ENCODE measurements around the gene LIG1.

Gene LIG1

DNA sequence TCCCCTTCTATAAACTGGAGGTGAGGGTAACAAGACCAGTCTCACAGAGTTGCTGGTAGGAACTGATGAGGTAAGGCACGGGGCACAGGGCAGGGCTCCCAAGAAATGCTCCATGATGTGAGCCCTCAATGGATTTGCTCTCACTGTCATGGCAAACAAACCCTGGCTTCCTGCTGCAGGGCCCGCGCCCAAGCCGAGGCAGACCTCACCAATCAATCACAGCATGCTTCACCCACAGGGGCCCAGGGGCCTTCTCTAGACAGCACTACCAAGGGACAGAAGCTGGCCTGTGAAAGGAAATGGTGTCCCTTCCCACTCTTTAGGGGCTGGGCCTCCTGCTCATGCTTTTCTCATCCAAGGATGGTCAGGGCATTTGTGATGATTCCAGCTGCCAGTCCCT lies 33.6 kb downstream of the LIG1 start:
- no peak for DNase-seq (ENCODE audit: extremely low spot score)
- TF ChIP-seq CTCF (IDR thresholded peaks at IDR 0.05; ENCODE audit: control extremely low read depth, extremely low read depth, low read depth, missing control alignments) = no peak
- POLR2A ChIA-PET = no interaction called here
- CTCF ChIA-PET = interaction anchor here (1.1 to 1.4 kb wide), 3 partner anchors 12 to 18 kb away, joined by 3 to 4 read pairs (median 3); no protein-coding TSS in a partner anchor

GRCh38 chr19:48135411-48135810 lies 34.7 kb downstream of the LIG1 start:
- DNase-seq (ENCODE audit: extremely low spot score) = no peak
- no peak for TF ChIP-seq CTCF (IDR thresholded peaks at IDR 0.05; ENCODE audit: control extremely low read depth, extremely low read depth, low read depth, missing control alignments)
- POLR2A ChIA-PET = no interaction called here
- CTCF ChIA-PET = interaction anchor here (1.8 kb wide), 1 partner anchor 16 kb away, joined by 5 read pairs; no protein-coding TSS in a partner anchor

- DNase-seq (ENCODE audit: extremely low spot score) = no peak
- CTCF ChIA-PET = interaction anchor here (2.1 kb wide), 1 partner anchor 8 kb away, joined by 8 read pairs; no protein-coding TSS in a partner anchor
- no peak for TF ChIP-seq CTCF (IDR thresholded peaks at IDR 0.05; ENCODE audit: control extremely low read depth, extremely low read depth, low read depth, missing control alignments)
- POLR2A ChIA-PET = no interaction called here
Observed at GRCh38 chr19:48133094-48133493, 37.0 kb downstream of the LIG1 start.

DNA sequence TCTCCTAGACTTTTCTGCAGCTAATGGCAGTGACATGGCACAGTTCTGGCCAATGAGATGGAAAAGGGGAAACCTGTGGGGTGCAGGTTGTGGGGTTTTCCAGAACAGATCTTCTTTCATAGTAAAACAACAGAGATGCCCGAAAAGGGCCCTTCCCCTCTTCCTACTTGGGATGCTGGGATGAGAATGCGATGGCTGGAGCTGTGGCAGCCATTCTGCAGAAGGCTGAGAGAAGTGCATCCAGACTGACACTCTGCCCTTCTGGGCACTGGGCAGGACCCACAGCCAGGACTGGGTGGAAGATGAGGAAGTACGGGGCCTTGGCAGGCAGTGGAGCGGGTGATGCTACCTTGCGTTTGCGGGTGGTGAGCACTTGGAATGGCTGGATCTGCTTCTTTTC lies 42.6 kb downstream of the LIG1 start:
- ChIA-PET POLR2A (no interaction called here), CTCF (interaction anchor here (1.0 to 2.1 kb wide), 3 partner anchors 9 to 19 kb away, joined by 3 to 6 read pairs (median 3); partner anchors contain the start of gene PLA2G4C)
- TF ChIP-seq CTCF (IDR thresholded peaks at IDR 0.05; ENCODE audit: control extremely low read depth, extremely low read depth, low read depth, missing control alignments) = no peak
- no peak for DNase-seq (ENCODE audit: extremely low spot score)

- POLR2A ChIA-PET = no interaction called here
- no peak for TF ChIP-seq CTCF (IDR thresholded peaks at IDR 0.05; ENCODE audit: control extremely low read depth, extremely low read depth, low read depth, missing control alignments)
- CTCF ChIA-PET = interaction anchor here (1.1 to 4.7 kb wide), 6 partner anchors 10 to 28 kb away, joined by 3 to 27 read pairs (median 8); partner anchors contain the start of gene PLA2G4C
- peak; percentile 62 for DNase-seq (ENCODE audit: extremely low spot score)
Observed at GRCh38 chr19:48123907-48124651, 46.1 kb downstream of the LIG1 start.

DNA sequence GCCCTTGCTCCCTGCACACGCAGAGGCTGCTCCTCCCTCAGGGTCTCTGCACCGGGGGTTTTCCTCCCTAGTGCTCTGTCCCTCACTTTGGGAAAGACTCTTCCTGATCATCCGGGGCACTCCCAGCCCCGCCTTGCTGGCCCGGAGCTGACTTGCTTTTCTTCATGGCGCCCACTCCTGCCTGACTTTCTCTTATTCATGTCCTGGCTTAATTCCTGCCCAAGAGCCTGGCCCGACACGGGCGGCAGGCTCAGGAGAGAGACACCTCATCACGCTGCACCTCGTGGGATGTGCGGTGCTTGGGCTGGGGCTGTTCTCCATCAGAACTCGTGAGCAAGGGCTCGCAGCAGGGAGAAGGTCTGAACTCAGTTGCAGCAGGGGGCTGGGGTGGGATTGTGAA lies 47.7 kb downstream of the LIG1 start:
- TF ChIP-seq CTCF (IDR thresholded peaks at IDR 0.05; ENCODE audit: control extremely low read depth, extremely low read depth, low read depth, missing control alignments) = no peak
- POLR2A ChIA-PET = interaction anchor here (0.6 to 1.1 kb wide), 2 partner anchors 12 to 58 kb away, joined by 4 to 6 read pairs; partner anchors contain the start of gene PLA2G4C
- DNase-seq (ENCODE audit: extremely low spot score) = no peak
- CTCF ChIA-PET = interaction anchor here (0.8 to 4.7 kb wide), 6 partner anchors 12 to 72 kb away, joined by 3 to 27 read pairs (median 6); partner anchors contain the start of gene PLA2G4C
